ENCODE results near the gene SLC5A5. TPM values are rescaled to one million over a fixed set of nuclear protein-coding genes. Genes with fewer than 3 reads are reported as not detected.

Gene SLC5A5
- not detected in 3 replicates for total RNA-seq

DNA sequence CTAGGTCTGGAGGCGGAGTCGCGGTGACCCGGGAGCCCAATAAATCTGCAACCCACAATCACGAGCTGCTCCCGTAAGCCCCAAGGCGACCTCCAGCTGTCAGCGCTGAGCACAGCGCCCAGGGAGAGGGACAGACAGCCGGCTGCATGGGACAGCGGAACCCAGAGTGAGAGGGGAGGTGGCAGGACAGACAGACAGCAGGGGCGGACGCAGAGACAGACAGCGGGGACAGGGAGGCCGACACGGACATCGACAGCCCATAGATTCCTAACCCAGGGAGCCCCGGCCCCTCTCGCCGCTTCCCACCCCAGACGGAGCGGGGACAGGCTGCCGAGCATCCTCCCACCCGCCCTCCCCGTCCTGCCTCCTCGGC, at the start of gene SLC5A5:
Gene SLC5A5 (plus strand): TSS at position 68 of the 373 bp plus-strand sequence. CDS start 375 bp downstream, outside the sequence.
- Mint-ChIP-seq H3K27me3 (ENCODE audit: low read depth) (peaks cover 73% of the 10 kb centered on the region), H3K4me3 (no peak within 1 kb of the TSS)

DNA sequence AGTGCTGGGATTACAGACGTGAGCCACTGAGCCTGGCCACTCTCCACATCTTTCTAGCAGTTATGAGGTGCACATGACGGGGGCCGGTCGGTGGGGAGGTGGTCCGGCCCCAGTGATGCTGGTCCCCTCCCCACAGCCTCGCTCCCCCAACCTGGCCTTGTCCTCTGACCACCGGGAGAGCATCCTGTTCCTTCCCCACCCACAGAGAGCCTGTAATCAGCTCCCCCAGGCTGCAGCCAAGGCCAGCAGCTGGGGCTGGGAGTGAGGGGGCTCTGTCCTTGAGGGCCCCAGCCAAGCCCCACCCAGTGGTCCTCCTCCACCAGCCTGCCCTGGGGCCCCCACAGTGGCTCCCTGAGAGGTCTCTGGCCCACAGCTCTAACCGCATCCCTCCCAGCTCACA, 47.4 kb upstream of the SLC5A5 start:
- TF ChIP-seq, protein P1, sequence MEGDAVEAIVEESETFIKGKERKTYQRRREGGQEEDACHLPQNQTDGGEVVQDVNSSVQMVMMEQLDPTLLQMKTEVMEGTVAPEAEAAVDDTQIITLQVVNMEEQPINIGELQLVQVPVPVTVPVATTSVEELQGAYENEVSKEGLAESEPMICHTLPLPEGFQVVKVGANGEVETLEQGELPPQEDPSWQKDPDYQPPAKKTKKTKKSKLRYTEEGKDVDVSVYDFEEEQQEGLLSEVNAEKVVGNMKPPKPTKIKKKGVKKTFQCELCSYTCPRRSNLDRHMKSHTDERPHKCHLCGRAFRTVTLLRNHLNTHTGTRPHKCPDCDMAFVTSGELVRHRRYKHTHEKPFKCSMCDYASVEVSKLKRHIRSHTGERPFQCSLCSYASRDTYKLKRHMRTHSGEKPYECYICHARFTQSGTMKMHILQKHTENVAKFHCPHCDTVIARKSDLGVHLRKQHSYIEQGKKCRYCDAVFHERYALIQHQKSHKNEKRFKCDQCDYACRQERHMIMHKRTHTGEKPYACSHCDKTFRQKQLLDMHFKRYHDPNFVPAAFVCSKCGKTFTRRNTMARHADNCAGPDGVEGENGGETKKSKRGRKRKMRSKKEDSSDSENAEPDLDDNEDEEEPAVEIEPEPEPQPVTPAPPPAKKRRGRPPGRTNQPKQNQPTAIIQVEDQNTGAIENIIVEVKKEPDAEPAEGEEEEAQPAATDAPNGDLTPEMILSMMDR (IDR thresholded peaks at IDR 0.05; ENCODE audit: unreplicated experiment), result no peak
- H3K27me3 Mint-ChIP-seq (ENCODE audit: low read depth), result peaks cover 10% of the 10 kb centered on the region
- no peak overlapping the region for H3K27ac Mint-ChIP-seq
- DNase-seq (ENCODE audit: low spot score in 2 of 2, unreplicated experiment in 2 of 2), result no peak
- no peaks in the 10 kb centered on the region for H3K9me3 Mint-ChIP-seq
- no peaks in the 10 kb centered on the region for H3K4me1 Mint-ChIP-seq
- H3K36me3 Mint-ChIP-seq, result no peaks in the 10 kb centered on the region
- H3K4me3 Mint-ChIP-seq, result no peak overlapping the region

More for the DNA sequence above, at the start of gene SLC5A5:
- H3K27ac Mint-ChIP-seq, result no peak within 1 kb of the TSS
- no peaks in the 10 kb centered on the region for H3K4me1 Mint-ChIP-seq
- no peak for DNase-seq (ENCODE audit: low spot score in 2 of 2, unreplicated experiment in 2 of 2)
- no peaks in the 10 kb centered on the region for H3K9me3 Mint-ChIP-seq
- no peaks in the 10 kb centered on the region for H3K36me3 Mint-ChIP-seq
- TF ChIP-seq, protein P1 (IDR thresholded peaks at IDR 0.05; ENCODE audit: unreplicated experiment), result no peak

DNA sequence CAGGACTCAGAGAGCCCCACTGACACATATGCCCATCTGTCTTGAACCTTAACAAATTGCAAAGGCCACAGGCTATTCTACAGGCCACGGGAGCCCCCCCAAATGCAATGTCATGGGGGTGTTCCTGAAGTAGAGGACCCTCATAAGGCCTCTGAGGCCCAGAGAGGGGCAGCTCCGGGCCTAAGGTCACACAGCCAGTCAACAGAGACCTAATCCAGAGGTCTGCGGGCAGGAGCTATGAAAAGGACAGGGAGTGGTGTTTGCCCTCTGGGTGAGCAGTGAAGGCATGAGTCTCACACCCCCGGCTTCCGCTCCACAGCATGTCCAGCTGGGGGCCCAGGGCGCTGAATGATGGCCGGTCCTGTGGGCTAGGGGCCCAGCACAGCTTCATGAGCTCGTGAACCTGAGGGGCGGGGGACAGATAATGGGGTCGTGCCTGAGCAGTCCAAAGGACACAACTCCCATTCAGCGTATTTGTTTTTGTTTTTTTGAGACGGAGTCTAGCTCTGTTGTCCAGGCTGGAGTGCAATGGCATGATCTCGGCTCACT, 45.2 kb upstream of the SLC5A5 start:
- Mint-ChIP-seq H3K36me3 (no peaks in the 10 kb centered on the region), H3K4me1 (peaks cover 6% of the 10 kb centered on the region), H3K4me3 (no peak overlapping the region), H3K27ac (no peak overlapping the region), H3K27me3 (ENCODE audit: low read depth) (peaks cover 23% of the 10 kb centered on the region), H3K9me3 (no peaks in the 10 kb centered on the region)
- DNase-seq (ENCODE audit: low spot score in 2 of 2, unreplicated experiment in 2 of 2), result no peak
- TF ChIP-seq, protein P1 (IDR thresholded peaks at IDR 0.05; ENCODE audit: unreplicated experiment), result no peak

DNA sequence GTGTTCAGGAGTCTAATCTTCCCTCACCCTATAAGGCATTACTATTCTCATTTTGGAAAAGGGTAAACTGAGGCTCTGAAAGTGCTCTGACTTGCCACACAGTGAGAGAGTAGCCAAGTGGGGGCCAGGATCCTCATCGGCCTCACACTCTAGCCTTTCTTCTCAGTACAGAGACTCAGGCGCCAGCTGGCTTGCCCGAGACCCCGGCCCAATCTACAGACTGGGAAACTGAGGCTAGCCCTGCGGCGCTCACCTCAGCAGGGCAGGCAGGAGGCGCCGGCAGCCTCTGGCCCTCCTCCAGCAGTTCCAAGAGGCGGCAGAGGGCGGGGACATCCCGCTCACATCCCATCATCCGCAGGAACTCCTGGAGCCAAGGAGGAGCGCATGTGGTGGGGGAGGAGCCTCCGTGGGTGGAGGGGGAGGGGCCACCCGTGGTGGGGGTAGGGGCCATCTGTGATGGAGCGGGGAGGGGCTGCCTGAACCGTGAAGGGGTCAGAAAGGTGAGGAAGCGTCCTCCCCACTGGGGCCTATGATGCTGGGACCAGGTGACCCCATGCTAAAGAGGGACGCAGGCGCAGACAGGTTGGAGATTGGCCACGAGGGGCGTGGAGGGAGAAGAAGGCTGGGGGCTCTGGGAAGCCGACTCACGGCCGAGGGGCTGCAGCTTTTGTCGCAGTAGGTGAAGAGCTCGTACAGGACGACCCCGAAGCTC, 41.7 kb upstream of the SLC5A5 start:
- H3K4me3 Mint-ChIP-seq, result peak overlapping the region; percentile 75
- no peaks in the 10 kb centered on the region for H3K9me3 Mint-ChIP-seq
- peak overlapping the region; percentile 95 for H3K27ac Mint-ChIP-seq
- peaks cover 6% of the 10 kb centered on the region for H3K4me1 Mint-ChIP-seq
- TF ChIP-seq, protein P1 (IDR thresholded peaks at IDR 0.05; ENCODE audit: unreplicated experiment), result no peak
- peaks cover 23% of the 10 kb centered on the region for H3K27me3 Mint-ChIP-seq (ENCODE audit: low read depth)
- no peaks in the 10 kb centered on the region for H3K36me3 Mint-ChIP-seq
- peak in 1 of 2 experiments; percentile 56 for DNase-seq (ENCODE audit: low spot score in 2 of 2, unreplicated experiment in 2 of 2)

DNA sequence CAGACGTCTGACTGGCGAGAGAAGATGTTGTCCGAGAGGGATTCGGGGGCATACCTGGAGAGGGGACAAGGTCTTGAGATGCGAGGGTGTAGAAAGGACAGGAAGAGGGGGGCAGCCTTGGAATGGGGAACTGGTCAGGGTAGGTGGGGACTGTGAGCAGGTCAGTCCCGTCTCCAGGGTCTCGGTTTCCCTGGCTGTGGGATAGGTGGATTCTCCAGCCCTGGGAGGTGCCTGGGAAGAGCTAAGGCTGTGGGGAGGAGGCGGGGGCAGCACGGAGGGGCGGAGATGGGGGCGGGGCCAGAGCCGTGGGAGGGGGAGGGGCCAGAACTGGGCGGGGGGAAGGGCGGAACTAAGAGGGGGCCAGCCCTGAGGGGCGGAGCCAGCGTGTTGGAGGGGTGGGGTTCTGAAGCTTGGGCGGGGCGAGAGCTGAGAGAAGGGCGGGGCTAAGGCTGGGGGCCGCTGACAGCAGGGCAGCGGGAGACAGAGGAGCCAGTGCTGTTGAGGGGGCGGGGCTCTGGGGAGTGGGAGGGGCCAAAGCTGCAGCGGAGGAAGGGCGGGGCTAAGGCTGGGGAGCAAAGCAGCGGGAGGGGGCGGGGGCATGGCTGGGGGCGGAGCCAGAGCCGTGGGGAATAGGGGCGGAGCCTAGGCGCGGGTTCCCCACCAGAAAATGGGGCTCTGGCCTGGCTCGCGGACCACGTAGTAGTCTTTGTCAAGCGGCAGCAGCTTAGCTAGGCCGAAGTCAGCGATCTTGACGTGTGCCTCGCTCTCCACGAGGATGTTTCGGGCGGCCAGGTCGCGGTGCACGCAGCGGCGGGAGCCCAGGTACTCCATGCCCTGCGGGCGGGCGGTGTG, 41.0 kb upstream of the SLC5A5 start:
- H3K4me1 Mint-ChIP-seq, result peaks cover 6% of the 10 kb centered on the region
- no peaks in the 10 kb centered on the region for H3K9me3 Mint-ChIP-seq
- TF ChIP-seq, protein P1 (IDR thresholded peaks at IDR 0.05; ENCODE audit: unreplicated experiment), result no peak
- peaks cover 20% of the 10 kb centered on the region for H3K27me3 Mint-ChIP-seq (ENCODE audit: low read depth)
- peak overlapping the region; percentile 95 for H3K27ac Mint-ChIP-seq
- peak overlapping the region; percentile 75 for H3K4me3 Mint-ChIP-seq
- peak; percentile 77 to 80 for DNase-seq (ENCODE audit: low spot score in 2 of 2, unreplicated experiment in 2 of 2)
- no peaks in the 10 kb centered on the region for H3K36me3 Mint-ChIP-seq
